DMS53 (cell line): Measurements from ENCODE around the gene GOLGA6C.
A peak's percentile ranks its signal among the peaks of the same experiment; 100 is the strongest.
"Not testable (repeated sequence)": the region's sequence is repeated elsewhere in the genome, so short reads cannot be mapped to it uniquely, and the experiment has no call there.

Experiments used
- DNase-seq: peaks from one replicate; lab custom pipeline; 2025; lab: John Stamatoyannopoulos, UW

Gene GOLGA6C, protein sequence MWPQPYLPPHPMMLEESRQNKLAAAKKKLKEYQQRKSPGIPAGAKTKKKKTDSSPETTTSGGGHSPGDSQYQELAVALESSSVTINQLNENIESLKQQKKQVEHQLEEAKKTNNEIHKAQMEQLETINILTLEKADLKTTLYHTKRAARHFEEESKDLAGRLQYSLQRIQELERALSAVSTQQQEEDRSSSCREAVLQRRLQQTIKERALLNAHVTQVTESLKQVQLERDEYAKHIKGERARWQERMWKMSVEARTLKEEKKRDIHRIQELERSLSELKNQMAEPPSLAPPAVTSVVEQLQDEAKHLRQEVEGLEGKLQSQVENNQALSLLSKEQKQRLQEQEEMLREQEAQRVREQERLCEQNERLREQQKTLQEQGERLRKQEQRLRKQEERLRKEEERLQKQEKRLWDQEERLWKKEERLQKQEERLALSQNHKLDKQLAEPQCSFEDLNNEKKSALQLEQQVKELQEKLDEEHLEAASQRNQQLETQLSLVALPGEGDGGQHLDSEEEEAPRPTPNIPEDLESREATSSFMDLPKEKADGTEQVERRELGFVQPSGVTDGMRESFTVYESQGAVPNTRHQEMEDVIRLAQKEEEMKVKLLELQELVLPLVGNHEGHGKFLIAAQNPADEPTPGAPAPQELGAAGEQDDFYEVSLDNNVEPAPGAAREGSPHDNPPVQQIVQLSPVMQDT

DNA sequence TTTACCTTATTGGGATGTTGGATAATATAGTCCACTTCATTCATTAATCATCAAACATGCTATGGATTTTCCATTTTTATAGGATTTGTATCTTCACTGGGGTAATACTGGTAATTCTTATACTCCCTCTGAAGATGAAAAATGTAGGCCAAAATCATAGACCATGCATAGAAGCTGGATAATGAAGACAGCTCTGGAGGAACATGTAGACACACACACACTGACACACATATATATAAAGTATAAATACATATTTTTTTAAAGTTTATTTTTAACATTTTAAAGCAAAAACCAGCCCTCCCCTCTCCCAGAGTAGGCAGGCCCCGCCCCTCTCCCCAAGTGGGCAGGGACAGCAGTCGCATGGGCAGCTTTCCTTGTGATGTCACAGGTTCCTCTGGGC, at the start of gene GOLGA6C:
GOLGA6C (plus strand) TSS at position 301 of the 400 bp plus-strand sequence. CDS start 265 bp downstream, outside the sequence.
- not testable (repeated sequence) for DNase-seq

DNA sequence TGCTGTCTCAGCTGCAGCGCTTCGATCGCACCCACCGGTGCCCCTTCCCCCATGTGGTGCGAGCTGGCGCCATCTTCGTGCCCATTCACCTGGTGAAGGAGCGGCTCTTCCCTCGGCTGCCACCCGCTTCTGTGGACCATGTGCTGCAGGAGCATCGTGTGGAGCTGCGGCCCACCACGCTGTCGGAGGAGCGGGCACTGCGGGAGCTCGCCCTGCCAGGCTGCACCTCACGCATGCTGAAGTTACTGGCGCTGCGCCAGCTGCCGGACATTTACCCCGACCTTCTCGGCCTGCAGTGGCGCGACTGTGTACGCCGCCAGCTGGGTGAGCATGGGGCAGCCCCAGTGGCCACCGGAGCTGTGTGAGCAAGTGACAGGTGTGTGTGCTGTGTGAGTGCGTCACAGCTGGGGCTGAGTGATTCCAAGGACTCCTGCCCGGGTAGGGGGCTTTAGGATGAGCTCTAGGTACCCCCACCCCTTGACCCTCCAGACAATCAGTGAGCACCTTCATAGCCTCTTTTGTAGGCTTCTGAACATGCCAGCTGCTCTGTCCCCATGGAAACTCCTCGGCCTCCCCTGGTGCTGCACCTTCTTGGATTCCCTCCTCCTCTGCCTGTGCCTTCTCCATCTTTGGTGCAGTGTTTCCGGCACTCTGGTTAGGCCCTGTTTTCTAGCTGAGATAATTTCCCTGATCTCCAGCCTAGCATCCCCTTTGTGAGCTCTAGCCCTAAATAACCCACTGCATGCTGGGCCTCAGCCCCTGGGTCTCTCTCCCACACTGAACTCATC, 49.4 kb upstream of the GOLGA6C start:
- no peak for DNase-seq

DNA sequence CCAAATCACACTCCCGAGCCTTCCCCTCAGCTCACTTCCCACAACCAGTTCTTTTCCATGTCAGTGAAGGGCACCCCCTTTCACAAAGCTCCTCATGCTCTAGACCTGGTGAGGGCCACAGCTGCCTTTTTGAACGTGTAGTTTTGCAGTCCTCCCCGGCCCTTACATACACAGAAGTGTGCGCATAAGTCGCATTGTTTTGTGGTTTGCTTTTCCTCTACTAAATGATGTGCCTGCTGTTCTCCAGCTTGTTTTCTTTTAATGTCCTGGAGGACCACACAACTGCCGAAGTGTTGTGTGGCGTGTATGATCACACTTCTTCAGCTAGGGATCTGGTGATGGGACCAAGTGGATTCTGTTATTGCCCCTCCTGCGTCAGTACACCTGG, 48.9 kb upstream of the GOLGA6C start:
- no peak for DNase-seq

DNA sequence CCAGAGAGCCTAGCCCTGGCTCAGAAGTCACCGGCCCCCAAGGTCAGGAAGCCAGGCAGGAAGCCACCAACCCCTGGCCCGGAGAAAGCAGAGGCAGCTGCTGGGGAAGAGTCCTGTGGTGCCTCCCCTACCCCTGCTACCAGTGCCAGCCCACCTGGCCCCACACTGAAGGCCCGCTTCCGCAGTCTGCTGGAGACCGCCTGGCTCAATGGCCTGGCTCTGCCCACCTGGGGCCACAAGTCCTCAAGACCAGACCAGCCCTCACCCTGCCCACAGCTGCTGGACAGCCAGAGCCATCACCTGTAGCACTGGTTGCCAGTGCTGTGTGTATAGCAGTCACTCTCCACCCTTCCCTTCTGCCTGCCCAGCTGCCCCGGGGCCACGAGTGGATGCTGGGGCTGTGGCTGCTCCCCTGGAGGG, 47.3 kb upstream of the GOLGA6C start:
- DNase-seq: no peak

DNA sequence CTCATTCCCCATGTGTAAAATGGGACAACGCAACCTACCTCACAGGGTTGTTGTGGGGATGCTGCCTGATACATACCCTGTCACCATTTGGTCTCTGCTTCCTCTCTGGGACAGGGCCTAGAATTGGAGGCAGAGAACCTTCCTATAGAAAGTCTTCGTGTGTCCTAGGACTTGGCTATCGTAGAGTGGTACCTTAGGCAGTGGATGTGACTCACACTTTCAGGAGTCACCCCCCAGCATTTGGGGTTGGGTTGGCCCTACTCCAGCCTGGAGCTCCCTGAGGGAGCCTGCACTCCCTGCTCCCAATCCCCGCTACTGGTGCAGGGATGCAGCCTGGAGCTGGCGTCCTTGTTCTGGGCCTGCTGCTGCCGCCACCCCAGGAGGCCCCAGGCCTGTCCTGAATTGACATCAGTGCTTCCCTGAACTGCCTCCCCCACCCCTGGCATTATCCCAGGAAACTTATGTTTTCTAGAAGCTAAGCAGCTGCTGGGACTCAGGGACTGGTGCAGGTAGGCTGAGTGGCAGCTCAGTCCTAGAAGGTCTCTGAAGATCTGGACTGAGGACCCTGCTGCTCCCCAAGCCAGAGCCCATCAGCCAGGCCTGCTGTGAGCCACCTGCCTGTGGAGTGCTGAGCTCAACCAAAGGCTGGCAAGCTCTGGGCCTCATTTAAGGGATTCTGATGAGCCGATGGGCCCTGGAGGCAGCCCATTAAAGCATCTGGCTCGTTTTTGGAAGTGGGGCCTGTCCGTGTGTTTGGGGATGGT, 46.5 kb upstream of the GOLGA6C start:
- no peak for DNase-seq

DNA sequence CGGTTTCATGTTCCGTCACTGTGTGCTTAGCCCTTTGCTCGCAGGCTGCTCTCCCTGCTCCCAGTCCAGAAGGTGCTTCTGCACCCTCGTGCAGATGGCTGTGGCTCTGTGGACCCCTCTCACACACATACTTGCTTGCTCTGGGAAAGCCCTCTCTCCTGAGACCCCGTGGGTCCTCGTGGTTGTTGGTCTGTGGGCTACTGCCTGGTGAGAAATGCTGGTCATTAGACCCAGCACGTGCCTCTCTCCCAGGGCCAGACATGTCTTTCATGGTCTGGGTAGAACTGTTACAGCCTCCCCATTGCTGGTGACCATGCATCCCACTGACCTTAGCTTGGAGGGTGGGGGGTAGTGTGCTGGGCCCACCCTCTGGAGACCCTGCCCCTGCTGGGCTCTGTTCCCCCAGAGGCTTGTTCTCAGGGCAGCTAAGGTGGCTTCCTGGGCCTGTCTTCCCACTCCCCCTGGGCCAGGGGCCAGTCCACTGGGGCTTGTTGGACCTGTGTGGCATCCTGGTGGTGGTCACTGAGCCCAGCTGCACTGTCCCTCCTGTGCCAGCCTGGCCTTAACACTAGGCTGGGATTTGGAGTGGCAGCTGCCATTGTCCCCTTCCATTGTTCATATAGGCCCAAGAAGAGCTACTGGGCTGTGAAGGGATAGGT, 45.8 kb upstream of the GOLGA6C start:
- no peak for DNase-seq

DNA sequence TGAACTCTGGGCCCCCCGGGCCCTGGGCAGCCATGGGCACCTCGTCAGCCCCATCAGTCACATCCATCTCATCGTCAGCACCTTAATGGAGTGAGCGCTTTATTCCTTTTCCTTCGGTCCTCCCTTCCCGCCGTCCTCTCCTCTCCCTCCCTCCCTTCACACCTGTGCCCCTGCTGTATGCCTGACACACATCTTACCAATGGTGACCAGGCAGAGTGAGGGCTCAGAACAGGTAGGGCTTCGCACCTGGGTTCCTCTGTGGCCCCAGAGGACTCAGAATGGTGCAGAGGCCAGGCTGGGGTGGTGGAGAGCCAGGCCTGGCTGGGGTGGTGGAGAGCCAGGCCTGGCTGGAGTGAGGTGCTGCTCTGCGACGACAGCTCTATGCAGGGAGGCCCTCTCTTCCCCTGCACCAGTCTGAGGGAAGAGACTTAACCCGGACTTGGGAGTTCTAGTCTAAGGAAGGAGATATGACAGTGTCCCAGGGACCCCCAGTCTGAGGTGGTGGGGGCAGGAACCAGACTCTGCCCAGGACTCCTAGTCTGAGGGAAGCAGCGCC, 44.8 kb upstream of the GOLGA6C start:
- no peak for DNase-seq

DNA sequence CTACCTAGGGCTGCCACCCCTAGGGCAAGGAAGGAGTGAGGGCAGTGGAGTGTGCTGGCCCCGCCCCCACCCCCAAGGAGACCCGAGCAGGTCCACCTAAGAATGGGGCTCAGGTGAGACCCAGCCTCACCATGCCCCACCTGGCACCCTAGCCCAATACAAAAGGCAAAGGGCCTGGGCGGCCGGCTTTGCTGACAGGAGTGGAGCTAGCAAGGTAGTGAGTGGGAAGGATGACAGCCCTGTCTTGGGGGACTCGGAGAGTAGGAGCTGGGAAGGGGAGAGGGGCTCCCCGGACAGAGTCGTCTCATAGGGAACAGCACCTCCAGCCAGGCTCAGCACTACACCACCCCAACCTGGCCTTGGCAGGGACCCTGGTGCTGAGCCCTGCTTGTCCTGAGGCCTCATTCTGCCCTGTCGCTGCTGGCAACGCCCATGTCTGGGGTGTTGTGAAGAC, 44.3 kb upstream of the GOLGA6C start:
- no peak for DNase-seq

DNA sequence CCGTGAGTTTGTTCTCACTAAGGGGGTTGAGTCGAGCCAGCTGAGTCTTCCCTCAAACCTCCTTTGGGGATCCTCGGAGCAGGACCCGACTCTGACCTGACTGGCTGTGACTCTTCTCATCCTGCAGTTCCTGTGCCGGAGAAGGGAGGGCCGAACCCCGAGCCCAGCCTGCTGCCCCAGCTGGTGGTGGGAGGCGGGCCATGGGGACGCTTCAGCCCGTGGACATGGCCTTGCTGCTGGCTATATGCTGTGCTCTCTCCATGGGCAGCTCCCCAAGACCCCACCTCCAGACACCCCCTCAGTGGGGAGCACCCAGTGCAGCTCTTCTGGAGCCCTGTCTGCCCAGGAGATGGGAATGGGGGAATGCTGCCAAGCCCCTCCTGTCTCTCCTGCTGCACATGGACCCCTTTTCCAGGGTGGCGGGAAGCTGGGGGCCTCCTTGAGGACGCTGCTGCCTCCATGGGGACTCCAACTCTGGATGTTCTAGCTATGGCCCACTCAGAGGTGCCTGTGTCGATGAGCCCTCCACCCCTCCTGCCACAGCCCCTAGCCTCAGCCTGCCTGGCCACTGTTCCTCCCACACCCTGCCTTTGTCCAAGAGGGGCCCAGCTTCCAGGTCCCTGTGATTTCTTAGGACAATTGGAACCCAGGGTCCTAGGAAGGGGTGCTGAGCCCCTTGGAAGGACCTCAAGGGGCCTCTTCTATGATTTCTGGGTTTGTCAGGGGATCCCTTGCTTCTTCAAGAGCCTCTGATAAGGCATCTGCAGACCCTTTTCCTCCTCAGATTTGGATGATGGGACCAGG, 43.6 kb upstream of the GOLGA6C start:
- DNase-seq: no peak

DNA sequence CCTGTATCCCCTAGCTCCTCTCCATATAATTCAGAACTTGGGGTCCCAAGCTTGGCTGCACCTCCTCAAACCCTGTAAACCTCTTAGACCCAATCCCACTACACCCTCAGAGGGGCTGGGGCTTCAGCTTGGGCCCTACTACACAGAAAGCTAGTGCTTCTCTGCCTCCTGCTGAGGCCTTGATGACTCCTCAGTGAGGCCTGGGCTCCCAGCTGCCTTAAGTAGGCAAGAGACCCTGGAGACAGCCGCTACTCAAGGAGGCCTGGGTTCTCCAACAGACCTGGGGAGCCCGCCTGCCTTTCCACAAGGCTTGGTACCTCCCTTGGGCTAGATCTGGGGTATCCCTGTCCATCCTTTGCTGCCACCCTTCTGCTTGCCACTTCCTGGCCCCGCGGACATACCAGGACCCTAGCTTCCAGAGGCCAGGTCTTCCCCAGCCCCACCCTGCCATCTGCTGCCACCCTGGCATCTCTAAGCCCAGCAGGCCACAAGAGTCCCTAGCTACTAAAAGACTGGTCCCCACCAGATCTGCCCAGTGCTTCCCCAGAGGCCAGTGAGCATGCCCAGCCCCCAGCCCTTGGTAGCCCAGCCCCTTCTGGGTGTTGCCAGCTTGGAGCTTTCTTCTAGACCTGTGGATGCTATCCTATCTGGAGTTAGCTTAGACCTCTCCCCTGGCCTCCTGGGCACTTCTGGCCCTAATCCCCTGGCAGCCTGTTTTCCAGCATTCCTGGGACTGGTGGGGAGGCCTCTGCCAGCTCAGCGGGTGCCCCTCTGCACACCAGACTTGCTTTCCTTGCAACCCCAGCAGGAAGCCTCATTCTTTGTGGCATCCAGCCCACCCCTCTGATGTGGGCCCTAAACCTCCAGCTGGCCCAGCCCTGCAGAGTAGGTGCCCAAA, 42.8 kb upstream of the GOLGA6C start:
- DNase-seq: peak; percentile 32

DNA sequence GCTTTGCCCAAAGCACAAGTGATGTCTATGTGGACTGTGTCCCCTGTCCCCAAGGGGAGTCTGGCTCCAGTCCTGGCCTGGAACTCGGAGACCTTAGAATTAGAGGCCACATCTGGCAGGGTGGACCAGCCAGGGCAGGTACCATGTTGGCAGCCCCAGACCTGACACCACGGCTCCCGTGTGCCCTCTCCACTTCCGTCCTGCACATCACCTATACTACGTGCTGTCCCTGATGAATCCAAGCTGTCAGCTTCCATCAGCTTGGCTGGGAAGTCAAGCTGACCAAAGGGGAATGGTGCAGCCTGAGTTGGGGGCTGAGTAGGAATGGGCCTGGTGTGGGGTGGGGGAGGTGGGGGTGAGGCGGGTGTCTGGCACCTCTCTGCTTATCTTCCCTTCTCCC, 41.1 kb upstream of the GOLGA6C start:
- no peak for DNase-seq

DNA sequence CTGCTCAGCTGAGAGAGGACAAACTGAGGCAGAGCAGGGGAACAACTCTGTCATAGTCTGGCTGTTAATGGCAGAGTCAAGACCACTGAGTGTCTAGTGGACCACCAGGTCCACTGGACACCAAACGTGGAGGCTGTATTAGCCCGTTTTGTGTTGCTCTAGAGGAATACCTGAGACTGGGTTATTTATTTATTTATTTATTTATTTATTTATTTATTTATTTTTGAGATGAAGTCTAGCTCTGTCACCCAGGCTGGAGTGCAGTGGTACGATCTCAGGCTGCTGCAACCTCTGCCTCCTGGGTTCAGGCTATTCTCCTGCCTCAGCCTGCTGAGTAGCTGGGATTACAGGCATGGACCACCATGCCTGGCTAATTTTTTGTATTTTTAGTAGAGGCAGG, 40.6 kb upstream of the GOLGA6C start:
- DNase-seq: not testable (repeated sequence)

DNA sequence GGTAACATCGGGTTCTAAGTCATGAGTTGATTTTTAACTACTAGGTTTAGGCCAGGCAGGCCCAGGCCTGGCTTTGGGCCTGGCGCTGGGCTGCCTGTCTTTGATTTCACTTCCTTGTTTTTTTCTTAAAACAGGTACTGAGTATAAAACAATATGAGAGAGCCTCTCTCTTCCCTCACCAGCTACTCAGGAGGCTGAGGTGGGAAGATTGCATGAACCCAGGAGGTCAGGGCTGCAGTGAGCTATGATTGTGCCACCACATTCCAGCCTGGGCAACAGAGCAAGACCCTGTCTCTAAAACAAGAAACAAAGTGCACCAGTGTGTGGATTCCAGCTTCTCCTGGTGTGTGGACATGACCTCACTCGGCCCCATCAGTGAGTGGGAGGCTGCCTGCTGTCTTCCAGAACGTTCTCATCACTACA, 38.6 kb upstream of the GOLGA6C start:
- DNase-seq: not testable (repeated sequence)

DNA sequence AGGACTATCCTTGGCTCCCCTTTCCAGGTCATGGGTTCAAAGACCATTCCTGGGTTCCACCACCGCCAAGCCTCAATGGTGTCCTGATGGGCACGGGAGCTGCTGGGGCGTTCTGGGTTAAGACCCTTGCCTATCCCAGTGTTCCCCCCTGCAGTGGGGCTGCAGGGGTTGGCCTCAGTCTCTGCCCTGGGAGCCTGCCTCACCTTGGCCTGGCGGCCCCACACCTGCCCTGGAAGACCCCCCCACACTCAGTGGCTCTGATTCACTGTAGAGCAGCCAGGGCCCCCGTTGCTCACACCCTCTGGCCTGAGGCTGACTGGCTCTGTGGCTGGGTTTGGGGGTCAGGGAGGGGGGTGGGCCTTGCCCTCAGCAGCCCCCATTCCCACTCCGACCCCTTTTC, 34.4 kb upstream of the GOLGA6C start:
- DNase-seq: no peak

DNA sequence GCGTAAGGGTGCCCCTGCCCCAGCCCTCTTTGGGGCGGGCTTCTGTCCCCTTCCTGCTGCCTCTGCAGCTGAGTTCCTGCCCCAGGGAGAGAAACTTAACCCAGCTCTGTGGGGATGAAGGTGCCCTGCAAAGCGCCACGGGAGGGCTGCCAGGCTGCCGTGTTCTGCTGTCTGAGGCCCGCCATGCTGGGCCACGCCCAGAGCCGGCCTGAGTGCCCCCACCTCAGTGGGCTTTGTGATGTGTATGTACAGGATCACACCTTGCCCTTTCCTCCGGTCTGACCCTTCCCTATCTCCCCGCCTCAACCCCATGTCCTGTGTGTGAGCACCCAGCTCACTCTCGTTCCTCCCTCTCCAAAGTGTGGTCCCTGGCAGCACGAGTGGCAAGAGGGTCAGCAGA, 33.9 kb upstream of the GOLGA6C start:
- DNase-seq: no peak

DNA sequence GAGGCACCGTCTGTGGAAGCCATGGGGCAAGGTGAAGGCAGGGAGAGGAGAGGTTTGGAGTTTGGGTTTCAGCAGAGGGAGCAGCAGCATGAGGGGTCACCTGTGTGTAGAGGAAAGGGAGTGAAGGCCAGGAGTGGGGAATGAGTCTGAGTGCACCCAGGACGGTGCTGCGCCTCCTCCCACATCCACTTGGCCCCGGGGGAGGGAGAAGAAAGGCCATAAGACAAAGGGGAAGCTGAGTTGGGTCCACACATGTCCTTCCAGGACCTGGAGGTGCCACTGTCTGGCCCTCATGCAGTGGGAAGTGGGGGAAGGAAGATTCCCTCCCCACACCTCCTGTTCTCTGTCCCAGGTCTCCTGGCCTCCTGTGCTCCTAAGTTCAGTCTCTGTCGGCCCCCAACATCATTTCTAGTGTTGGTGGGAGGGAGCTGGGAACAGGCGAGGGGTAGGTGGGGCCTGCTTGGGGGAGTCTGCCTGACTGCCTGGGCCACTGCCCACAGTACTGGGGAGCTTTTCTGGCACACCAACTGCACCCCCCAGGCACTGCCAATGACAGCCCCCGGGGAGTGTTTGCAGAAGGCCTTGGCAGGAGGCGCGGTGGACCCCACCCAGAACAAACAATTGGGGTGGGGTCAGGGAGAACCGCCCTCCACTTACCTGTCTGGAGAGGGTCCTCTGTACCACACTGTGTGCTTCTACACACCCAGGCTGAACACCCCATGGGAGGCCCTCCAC, 32.9 kb upstream of the GOLGA6C start:
- not testable (repeated sequence) for DNase-seq

DNA sequence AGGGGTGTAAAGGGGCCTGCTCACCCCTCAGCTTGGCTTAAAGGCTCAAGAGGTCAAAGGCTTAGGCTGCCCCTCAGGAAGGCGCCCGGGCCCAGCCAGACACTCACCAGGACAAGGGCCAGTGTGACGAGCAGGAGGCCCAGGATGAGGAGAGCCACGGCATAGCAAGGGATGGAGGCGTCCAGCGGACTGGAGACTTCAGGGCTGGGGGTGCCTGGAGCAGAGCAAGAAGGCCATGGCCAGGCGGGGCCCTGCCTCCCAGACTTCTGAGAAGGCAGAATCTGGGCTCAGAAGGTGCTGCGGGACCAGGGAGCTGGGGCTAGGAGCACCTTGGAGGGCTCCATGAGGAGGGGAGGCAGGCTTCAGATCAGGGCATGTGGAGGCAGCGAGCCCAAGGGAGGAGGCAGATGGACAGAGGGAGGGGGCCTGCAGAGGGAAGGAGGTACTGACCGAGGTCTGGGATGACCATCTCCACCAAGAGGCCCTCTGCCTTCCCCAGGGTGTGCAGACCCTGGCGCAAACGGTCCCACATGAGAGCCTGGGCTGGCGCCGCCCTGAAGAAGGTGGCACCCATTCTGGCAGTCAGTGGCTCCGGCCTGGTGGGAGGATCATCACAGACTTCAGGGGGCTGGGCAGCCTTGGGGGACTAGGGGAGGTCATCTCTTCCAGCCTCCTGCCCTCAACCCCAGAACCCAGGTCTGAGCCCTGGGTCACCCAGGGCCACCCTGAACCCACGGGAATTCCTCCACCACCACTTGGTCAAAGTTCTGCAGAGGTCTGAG, 32.0 kb upstream of the GOLGA6C start:
- no peak for DNase-seq
